ENCODE data around the gene MYH9.

The MYH9 gene

GRCh38 chr22:36331912-36332622, 55.7 kb downstream of the MYH9 start:
- Histone ChIP-seq H4K20me1 (ENCODE audit: low read depth, low read length) (no peaks in the 10 kb centered on the region), H3K9ac (ENCODE audit: low read length) (peak overlapping the region; percentile 63), H3F3A (ENCODE audit: insufficient read depth) (peaks cover 25% of the 10 kb centered on the region; the same call in 1 of the 2 replicates), H3K4me2 (ENCODE audit: low read depth, low read length, poor library complexity, severe bottlenecking) (peak overlapping the region; percentile 70), H3K27me3 (ENCODE audit: low read length) (no peaks in the 10 kb centered on the region), H3K9me3 (ENCODE audit: insufficient read depth, low read length) (no peaks in the 10 kb centered on the region), H3K36me3 (ENCODE audit: low read length) (no peaks in the 10 kb centered on the region), H3K9me2 (replicated peaks; ENCODE audit: insufficient read depth, low read length) (no peaks in the 10 kb centered on the region), H3K79me2 (ENCODE audit: insufficient read depth, low read length) (peaks cover 64% of the 10 kb centered on the region), H2AFZ (ENCODE audit: low read depth, low read length, severe bottlenecking) (no peak overlapping the region), H3K27ac (ENCODE audit: low read depth, low read length) (peak overlapping the region; percentile 90), H3K4me3 (ENCODE audit: insufficient read depth, low read length, poor library complexity, severe bottlenecking) (peak overlapping the region; percentile 41)
- TF ChIP-seq, protein P1, sequence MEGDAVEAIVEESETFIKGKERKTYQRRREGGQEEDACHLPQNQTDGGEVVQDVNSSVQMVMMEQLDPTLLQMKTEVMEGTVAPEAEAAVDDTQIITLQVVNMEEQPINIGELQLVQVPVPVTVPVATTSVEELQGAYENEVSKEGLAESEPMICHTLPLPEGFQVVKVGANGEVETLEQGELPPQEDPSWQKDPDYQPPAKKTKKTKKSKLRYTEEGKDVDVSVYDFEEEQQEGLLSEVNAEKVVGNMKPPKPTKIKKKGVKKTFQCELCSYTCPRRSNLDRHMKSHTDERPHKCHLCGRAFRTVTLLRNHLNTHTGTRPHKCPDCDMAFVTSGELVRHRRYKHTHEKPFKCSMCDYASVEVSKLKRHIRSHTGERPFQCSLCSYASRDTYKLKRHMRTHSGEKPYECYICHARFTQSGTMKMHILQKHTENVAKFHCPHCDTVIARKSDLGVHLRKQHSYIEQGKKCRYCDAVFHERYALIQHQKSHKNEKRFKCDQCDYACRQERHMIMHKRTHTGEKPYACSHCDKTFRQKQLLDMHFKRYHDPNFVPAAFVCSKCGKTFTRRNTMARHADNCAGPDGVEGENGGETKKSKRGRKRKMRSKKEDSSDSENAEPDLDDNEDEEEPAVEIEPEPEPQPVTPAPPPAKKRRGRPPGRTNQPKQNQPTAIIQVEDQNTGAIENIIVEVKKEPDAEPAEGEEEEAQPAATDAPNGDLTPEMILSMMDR (IDR thresholded peaks at IDR 0.05; ENCODE audit: insufficient read depth, low read length, poor library complexity, severe bottlenecking): no peak
- no peak for TF ChIP-seq EZH2phosphoT487 (conservative IDR thresholded peaks at IDR 0.05; ENCODE audit: low read length)

DNA sequence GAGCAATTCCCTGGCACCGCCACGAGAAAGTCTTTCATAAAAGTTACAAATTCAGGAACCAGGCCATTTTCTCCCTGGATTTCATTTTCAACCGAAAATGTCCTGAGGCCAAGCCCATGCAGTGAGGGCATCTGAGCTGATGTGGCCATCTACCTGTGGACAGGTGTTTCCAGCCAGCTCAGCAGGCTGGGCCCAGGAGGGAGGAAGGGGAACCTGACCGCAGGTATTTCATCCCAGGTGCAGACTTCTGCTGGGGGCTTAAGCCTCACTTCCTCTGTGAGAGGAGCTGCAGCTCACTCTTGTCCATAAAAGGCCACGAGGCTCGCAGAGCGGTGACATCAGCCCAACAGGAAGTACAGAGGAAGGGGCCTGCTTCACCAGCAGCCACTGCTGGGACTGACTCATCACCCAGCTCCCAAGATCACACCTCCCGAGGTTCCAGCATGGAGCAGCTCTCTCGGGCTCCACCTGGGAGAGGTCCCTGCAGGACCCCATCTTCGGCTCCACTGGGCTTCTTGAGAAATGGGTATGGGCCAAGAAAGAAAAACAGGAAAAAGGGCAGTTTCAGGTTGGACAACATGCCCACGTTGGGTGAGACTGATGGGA, 56.4 kb downstream of the MYH9 start:
- TF ChIP-seq EZH2phosphoT487 (conservative IDR thresholded peaks at IDR 0.05; ENCODE audit: low read length): no peak
- TF ChIP-seq, protein P1 (IDR thresholded peaks at IDR 0.05; ENCODE audit: insufficient read depth, low read length, poor library complexity, severe bottlenecking): no peak
- Histone ChIP-seq H3K27ac (ENCODE audit: low read depth, low read length) (peak overlapping the region; percentile 90), H4K20me1 (ENCODE audit: low read depth, low read length) (no peaks in the 10 kb centered on the region), H3K9ac (ENCODE audit: low read length) (peak overlapping the region; percentile 63), H3K27me3 (ENCODE audit: low read length) (no peaks in the 10 kb centered on the region), H3K4me2 (ENCODE audit: low read depth, low read length, poor library complexity, severe bottlenecking) (peak overlapping the region; percentile 70), H3K4me3 (ENCODE audit: insufficient read depth, low read length, poor library complexity, severe bottlenecking) (peak overlapping the region; percentile 41), H3K36me3 (ENCODE audit: low read length) (no peaks in the 10 kb centered on the region), H2AFZ (ENCODE audit: low read depth, low read length, severe bottlenecking) (no peak overlapping the region), H3K9me3 (ENCODE audit: insufficient read depth, low read length) (no peaks in the 10 kb centered on the region), H3K79me2 (ENCODE audit: insufficient read depth, low read length) (peaks cover 60% of the 10 kb centered on the region), H3F3A (ENCODE audit: insufficient read depth) (peaks cover 25% of the 10 kb centered on the region; the same call in 1 of the 2 replicates), H3K9me2 (replicated peaks; ENCODE audit: insufficient read depth, low read length) (no peaks in the 10 kb centered on the region)

- Histone ChIP-seq H2AFZ (ENCODE audit: low read depth, low read length, severe bottlenecking) (no peak overlapping the region), H3K9me2 (replicated peaks; ENCODE audit: insufficient read depth, low read length) (no peaks in the 10 kb centered on the region), H3K9ac (ENCODE audit: low read length) (peak overlapping the region; percentile 63), H3K9me3 (ENCODE audit: insufficient read depth, low read length) (no peaks in the 10 kb centered on the region), H4K20me1 (ENCODE audit: low read depth, low read length) (no peaks in the 10 kb centered on the region), H3K4me3 (ENCODE audit: insufficient read depth, low read length, poor library complexity, severe bottlenecking) (no peak overlapping the region), H3K27me3 (ENCODE audit: low read length) (no peaks in the 10 kb centered on the region), H3K36me3 (ENCODE audit: low read length) (no peaks in the 10 kb centered on the region), H3F3A (ENCODE audit: insufficient read depth) (peaks cover 25% of the 10 kb centered on the region; the same call in 1 of the 2 replicates), H3K27ac (ENCODE audit: low read depth, low read length) (peak overlapping the region; percentile 90), H3K4me2 (ENCODE audit: low read depth, low read length, poor library complexity, severe bottlenecking) (peak overlapping the region; percentile 70), H3K79me2 (ENCODE audit: insufficient read depth, low read length) (peaks cover 59% of the 10 kb centered on the region)
- TF ChIP-seq, protein P1 (IDR thresholded peaks at IDR 0.05; ENCODE audit: insufficient read depth, low read length, poor library complexity, severe bottlenecking): no peak
- no peak for TF ChIP-seq EZH2phosphoT487 (conservative IDR thresholded peaks at IDR 0.05; ENCODE audit: low read length)
Measured at GRCh38 chr22:36330655-36331305, 57.0 kb downstream of the MYH9 start.

Data from SU-DHL-6 (cell line).